Fibroblast of skin of right biceps (primary cell): ENCODE data around the gene SIGLEC12.
"Not testable (repeated sequence)": the region's sequence is repeated elsewhere in the genome, so short reads cannot be mapped to it uniquely, and the experiment has no call there.

Source experiments
- DNase-seq: peaks from one replicate; pipeline ENCODE4 v3.0.0-alpha.2; 2013

Gene SIGLEC12

GRCh38 chr19:51479531-51480331 lies 21.9 kb downstream of the SIGLEC12 start:
- no peak for DNase-seq

GRCh38 chr19:51478381-51479234 lies 23.0 kb downstream of the SIGLEC12 start, which contains the start of gene CEACAM18:
Gene CEACAM18, plus strand, starts transcription at chr19:51478539.
- DNase-seq: no peak

GRCh38 chr19:51477344-51477743 lies 24.3 kb downstream of the SIGLEC12 start:
- DNase-seq: no peak

- no peak for DNase-seq
Measured at GRCh38 chr19:51476164-51476563, 25.4 kb downstream of the SIGLEC12 start.

- DNase-seq: peak; percentile 48
Measured at GRCh38 chr19:51473009-51473707, 28.4 kb downstream of the SIGLEC12 start.

GRCh38 chr19:51472607-51473006 lies 29.0 kb downstream of the SIGLEC12 start:
- DNase-seq: no peak

GRCh38 chr19:51471527-51471926 lies 30.1 kb downstream of the SIGLEC12 start:
- no peak for DNase-seq

GRCh38 chr19:51470966-51471365 lies 30.6 kb downstream of the SIGLEC12 start:
- DNase-seq: no peak

GRCh38 chr19:51469629-51470028 lies 32.0 kb downstream of the SIGLEC12 start:
- no peak for DNase-seq

- no peak for DNase-seq
Measured at GRCh38 chr19:51469162-51469561, 32.4 kb downstream of the SIGLEC12 start.

- DNase-seq: no peak
Measured at GRCh38 chr19:51468545-51468920, 33.1 kb downstream of the SIGLEC12 start.

GRCh38 chr19:51467864-51468544 lies 33.6 kb downstream of the SIGLEC12 start:
- DNase-seq: no peak

GRCh38 chr19:51466723-51467122 lies 34.9 kb downstream of the SIGLEC12 start:
- no peak for DNase-seq

GRCh38 chr19:51463976-51464581 lies 37.5 kb downstream of the SIGLEC12 start:
- not testable (repeated sequence) for DNase-seq

- no peak for DNase-seq
Measured at GRCh38 chr19:51462681-51463080, 38.9 kb downstream of the SIGLEC12 start.

- no peak for DNase-seq
Measured at GRCh38 chr19:51462276-51462675, 39.3 kb downstream of the SIGLEC12 start.

GRCh38 chr19:51461723-51462161 lies 39.9 kb downstream of the SIGLEC12 start:
- DNase-seq: no peak

GRCh38 chr19:51460164-51460992 lies 41.2 kb downstream of the SIGLEC12 start:
- DNase-seq: no peak

- no peak for DNase-seq
Measured at GRCh38 chr19:51458899-51459505, 42.6 kb downstream of the SIGLEC12 start.

- DNase-seq: no peak
Measured at GRCh38 chr19:51458051-51458645, 43.5 kb downstream of the SIGLEC12 start, which contains the start of gene SIGLEC8. Gene SIGLEC8, minus strand, starts transcription at chr19:51458454. Its CDS starts 67 bp downstream, at chr19:51458387.
